ENCODE results near the gene NHLRC2.
A peak's percentile ranks its signal among the peaks of the same experiment; 100 is the strongest.

Gene NHLRC2

DNA sequence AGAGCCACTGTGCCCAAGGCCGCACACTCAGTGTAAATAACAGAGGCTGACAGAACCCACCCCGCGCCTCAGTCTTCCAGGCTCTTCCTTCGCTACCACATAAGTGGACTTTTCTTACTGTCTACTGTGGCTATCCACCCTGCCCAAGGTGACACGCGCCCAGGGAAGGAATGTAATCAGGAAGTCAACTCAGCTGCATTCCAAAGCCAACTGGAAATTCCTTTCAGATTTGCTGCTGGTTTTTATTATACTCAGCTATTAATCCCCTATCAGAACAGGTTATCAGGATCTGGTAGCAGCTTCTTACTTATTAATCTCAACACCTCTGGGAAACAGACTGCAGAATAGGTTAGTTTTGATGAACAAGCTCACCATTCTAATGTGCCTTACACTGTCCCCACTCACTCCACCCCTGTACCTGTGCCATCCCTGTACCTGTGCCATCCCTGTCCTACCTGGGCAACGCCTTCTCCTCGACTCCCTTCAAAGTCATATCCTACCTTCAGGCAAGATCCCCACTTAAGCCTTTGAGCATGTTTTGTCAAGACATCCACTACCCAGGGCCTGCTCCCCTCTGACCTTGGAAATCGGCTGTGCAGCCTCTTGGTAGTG is 90.7 kb downstream of the NHLRC2 start:
- DNase-seq, result peak; percentile 85

DNA sequence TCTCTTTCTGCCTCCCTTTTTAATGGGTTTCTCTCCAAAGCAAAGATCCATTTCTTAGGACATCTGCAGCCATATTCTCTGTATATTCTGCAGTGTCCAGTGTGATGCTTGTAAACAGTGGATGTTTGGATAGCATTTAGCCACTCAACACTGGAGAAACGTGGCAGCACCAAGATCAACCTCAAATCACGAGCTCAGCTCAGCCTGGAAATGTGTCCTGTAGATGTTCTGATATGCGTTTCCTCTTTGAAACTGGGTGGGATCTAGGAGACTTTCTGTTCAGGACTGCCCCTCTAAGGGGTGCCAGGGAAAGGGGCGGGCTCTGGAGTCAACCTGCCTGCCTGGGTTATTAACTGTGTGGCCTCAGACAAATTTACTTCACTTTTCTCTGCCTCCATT is 91.2 kb downstream of the NHLRC2 start:
- no peak for DNase-seq

DNA sequence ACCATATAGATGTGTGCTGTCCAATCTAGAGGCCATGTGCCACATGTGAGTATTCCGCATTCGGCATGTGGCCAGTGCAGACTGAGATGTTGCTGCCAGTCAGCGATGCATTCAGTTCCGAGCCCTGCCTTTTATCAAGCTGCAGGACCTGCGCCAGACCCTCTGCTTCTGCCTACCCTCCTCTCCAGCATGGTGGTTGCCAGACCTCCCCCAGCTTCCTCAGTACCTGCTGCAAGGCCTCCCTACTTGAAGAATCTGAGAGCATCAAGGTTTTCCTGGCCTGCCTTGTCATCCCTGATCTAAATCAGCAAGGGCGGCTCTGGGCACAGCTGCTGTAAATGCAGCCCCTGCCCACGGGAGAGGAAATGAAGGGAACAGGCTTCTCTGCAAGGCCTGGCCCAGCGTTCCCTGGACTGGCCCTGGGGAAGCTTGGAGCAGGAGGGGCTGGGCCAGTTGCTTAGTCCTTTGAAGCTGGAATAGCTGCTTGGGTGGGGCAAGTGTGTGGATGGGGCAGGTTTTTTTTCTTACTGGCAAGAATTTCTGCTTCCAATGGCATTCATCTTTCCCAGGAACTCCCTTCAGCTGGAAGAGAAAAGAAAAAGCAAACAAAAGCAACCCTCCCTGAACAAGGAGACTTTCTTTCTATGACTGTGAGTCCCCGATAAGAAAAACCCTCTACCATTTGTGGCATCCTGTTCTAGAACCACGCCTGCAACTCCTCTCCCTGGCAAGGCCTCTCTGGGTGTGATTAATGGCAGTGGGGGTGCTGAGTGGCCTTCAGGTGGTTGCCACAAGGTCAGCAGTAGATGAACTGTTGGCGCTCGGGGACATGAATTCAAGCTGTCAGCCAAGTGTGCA is 93.0 kb downstream of the NHLRC2 start:
- DNase-seq, result no peak

DNA sequence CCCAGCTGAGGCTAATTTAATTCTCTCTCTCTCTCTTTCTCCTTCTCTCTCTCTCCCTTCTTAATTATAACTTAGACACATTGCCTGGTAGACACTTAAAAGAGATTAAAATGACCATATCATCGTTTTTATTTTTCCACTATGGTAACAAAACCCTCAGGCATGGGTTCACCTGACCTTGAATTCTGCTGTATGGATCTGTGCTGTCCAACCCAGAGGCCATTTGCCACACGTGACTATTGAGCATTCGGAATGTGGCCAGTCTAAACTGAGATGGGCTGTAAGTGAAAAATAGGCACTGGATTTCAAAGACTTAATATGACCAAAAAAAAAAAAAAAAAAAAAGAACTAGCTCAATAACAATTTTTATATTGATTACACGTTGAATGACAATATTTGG is 93.6 kb downstream of the NHLRC2 start:
- DNase-seq, result no peak

DNA sequence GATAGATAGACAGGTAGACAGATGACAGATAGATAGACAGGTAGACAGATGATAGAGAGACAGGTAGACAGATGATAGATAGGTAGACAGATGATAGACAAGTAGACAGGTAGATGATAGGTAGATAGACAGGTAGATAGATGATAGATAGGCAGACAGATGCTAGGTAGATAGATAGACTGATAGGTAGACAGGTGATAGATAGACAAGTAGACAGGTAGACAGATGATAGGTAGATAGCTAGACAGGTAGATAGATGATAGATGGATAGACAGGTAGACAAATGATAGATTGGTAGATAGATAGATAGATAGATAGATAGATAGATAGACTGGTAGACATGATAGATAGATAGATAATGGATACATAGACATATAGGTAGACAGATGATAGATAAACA is 95.8 kb downstream of the NHLRC2 start:
- no peak for DNase-seq

DNA sequence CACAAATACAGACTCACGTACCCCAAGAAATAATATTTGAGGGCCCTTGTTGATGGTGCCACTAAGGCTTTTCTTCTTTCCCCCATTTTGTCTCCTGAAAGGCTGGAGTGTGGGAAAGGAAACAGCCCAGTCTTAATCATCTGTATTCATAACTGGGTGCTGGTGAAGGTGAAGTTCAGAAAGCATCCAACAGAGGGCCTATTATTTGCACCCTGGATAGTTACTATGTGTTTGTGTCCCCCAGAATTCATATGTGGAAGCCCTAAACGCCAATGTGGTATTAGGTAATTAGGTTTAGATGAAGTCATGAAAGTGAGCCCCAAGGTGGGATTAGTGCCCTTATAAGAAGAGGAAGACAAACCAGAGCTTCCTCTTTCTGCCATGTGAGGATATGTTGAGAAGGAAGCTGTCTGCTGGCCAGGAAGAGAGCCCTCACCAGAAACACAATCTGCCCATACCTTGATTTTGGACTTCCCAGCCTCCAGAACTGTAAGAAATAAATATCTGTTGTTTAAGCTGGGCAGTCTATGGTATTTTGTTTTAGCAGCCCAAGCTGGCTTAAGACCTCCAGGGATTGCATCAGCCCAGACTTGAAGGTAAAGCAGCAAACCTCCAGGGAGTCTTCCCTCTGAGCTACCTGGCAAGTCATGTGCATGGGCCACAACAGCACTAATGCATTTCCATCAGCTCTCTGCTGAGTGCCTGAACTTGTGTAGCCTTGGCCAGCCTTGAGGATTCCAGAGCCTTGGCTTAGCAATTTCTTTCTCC is 99.2 kb downstream of the NHLRC2 start:
- peak; percentile 20 for DNase-seq

DNA sequence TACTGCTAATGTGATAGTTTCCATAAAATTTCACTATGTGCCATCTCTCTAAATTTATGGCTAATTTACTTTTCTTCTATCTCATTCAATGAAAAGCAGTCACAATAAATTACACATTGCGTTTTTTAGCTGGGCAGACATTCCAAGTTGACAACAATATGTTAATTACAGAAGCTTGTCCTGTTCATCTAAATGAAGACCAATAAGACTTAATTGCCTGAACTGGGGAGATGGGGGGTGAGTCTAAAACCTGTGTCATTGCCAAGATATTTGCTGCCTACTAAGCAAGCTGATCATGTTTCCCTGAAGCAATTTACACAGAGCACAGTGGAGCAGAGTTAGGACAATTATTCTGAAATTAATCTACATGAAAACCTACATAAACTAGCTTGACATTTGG is 99.9 kb downstream of the NHLRC2 start:
- DNase-seq, result no peak

DNA sequence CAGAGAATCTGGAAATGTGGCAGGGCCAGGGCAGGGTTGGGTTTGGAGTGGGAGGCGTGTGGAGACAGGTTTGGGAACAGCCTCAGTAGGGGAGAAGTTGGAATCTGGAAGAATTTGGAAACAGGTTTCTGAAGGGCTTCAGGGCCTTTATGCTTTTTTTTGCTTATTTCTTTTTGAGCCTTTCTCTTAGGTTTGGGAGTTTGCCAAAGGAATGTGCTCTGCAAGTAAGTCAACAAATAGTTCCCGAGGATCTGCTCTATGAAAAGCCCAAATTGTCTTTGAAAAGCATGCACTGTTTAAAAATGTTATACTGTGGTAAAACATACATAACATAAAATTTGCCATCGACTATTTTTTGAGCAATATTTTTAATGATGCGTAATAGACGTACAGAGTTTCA is 102.6 kb downstream of the NHLRC2 start:
- peak; percentile 75 for DNase-seq

DNA sequence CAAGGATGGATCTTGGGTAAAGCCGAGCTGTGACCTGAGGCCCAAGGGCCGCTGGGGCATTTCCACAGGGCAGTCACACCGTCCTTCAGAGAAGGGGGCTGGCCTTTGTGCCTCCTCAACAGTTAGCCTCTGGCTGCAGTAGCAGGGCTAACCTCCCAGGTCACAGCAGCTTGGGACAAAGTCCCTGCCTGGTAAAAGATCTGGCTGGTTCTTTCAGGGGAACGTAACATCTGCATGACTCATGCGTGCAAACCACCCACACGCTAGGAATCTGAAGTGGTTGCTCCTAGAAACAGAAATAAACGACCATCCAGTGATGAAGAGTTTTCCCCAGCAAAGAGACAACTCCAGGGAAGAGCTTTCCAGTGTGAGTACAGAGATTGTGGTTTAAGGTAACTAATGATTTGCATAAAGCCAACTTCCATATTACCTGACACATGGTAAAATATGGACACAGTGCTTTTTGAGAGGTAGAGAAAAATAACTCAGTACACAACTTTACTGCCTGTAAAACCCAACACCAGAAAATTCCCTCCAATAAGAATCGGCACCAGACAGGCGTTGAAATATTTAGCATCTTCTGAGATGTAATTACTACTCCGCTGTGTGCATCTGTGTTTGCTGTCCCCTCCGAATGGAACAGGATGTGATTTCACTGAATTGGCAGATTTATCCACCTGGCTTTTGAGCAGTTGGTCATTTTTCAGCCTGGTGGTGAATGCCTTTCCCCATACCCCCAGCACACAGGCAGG is 104.3 kb downstream of the NHLRC2 start:
- DNase-seq, result peak; percentile 93

DNA sequence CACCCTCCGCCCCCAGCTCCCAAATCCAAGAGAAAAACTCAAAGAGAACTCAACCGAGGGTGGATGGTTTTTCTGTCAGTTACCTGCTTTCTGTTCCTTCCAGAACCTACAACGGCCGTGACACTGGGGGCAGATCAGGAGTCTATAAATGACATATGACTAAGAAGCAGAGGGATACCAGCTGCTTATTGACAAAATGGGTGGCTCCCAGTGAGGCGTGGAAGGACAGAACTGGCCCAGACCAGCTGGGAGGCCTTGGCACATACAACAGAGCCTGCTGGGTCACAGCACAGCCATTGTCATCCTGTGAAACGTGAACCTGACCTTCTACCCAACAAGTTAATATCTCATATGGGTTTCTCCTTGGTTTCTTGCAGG is 104.9 kb downstream of the NHLRC2 start:
- no peak for DNase-seq

DNA sequence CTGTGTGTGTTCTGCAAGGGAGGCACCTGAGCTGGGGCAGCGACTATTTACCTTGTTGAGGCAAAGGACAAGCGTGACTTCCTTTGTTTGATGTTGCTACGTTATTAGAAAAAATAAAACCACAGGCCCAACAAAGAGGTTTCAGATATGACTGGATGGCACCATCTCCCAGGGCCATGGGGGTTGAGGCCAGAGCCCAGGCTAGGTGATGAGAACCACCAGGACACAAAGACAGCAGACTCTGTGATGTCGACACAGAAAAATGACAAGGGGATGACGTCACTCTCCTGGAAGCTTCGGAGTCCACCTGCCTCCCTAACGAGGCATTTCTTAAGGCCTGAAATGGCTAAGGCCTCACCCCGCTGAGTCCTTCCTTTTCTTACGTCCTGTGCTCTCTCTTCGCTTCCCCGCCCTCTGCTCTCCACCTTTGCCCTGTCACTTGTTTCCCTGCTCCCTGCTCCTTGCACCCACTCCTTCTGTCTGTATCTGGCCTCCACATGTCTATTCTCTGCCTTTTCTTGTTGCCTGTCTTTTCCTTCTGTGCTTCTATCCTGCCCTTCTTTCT is 106.2 kb downstream of the NHLRC2 start:
- DNase-seq, result peak; percentile 46

DNA sequence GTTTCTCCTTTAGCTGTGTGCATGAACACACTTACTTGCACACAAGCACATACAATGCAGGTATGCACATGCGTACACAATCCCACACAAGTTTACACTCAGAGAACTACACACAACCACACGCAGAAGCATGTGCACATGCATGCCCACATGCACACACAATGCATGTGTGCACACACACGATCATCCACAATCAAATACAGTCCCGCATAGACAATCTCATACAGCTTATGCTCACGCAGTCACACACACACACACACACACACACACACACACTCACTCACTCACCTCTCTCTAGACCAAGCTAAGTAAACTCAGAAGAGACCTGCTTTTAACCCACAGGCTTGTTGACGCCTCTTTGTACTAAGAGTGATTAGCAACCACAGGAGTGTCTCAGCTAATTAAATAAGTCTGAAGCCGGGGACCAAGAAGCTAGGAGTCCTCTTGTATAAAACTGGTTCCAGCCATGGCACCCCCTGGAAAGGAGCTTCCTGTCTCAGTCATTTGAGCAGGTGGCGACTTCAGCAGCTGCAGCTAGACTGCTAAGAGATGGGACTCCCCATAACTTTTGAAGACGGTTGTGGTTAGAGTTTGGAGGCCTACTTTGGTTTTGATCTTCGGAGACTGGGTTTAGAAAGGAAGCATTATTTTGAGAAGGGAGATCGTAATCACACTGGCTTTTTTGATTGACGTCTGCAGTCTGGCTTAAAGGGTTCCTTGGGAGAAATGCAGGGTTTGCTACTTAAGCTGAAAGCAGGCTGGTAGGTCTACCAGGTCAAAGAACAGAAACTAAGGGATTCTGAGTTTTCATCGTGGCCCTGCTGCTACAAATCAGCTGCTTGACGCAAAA is 106.9 kb downstream of the NHLRC2 start:
- DNase-seq, result no peak

DNA sequence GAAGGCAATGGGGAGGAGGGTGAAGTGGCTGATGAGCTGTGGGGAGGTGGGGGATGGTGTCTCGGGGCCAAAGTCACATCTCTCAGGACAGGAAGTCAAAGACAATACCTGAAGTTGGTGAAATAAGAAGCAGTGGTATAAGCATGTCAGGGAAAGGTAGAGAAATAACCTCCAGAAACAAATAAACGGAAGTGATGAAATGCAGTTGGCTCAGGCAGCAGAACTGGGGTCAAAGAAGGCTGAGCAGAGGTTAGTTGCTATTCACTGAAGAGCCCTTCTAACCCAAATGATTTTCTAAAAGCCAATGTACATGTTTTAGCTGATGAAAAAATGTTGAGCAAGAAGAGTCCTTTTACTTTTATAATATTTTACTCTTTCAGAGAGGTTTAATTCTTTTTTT is 110.6 kb downstream of the NHLRC2 start:
- DNase-seq, result no peak

DNA sequence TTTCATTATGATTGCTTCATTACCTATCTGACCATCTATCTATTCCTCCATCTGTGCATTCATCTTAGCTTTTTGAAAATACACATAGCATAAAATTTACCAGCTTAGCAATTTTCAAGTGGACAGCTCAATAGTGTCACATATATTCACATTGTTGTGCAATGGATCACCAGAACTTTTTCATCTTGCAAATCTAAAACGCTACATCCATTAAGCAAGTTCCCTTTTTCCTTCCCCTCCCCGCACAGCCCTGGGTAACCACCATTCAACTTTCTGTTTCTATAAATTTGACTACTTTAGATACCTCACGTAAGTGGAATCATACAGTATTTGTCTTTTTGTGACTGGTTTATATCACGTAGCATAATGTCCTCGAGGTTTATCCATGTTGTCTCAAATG is 111.2 kb downstream of the NHLRC2 start:
- no peak for DNase-seq
